ENCODE measurements around the gene PRKN.

DNA sequence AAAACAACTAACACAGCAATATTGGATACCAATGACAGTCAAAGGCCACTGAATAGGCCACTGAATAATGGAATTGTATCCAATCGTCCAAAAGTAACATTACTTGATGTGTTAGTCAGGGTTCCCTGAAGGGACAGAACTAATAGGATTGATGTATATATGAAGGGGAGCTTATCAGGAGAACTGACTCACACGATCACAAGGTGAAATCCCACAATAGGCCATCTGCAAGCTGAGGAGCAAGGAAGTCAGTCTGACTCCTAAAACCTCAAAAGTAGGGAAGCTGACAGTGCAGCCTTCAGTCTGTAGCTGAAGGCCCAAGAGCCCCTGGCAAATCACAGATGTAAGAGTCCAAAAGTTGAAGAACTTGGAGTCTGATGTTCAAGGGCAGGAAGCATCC, 571.4 kb downstream of the PRKN start:
- TF ChIP-seq, protein P1, sequence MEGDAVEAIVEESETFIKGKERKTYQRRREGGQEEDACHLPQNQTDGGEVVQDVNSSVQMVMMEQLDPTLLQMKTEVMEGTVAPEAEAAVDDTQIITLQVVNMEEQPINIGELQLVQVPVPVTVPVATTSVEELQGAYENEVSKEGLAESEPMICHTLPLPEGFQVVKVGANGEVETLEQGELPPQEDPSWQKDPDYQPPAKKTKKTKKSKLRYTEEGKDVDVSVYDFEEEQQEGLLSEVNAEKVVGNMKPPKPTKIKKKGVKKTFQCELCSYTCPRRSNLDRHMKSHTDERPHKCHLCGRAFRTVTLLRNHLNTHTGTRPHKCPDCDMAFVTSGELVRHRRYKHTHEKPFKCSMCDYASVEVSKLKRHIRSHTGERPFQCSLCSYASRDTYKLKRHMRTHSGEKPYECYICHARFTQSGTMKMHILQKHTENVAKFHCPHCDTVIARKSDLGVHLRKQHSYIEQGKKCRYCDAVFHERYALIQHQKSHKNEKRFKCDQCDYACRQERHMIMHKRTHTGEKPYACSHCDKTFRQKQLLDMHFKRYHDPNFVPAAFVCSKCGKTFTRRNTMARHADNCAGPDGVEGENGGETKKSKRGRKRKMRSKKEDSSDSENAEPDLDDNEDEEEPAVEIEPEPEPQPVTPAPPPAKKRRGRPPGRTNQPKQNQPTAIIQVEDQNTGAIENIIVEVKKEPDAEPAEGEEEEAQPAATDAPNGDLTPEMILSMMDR (IDR thresholded peaks at IDR 0.05): no peak
- TF ChIP-seq POLR2A (IDR thresholded peaks at IDR 0.05): no peak
